Measurements from ENCODE around the gene QRFP.
"Not testable (repeated sequence)": the region's sequence is repeated elsewhere in the genome, so short reads cannot be mapped to it uniquely, and the experiment has no call there.

Gene QRFP

GRCh38 chr9:130918826-130919558 is 22.4 kb upstream of the QRFP start:
- DNase-seq = no peak

- no peak for DNase-seq
Measured at GRCh38 chr9:130918101-130918825, 21.7 kb upstream of the QRFP start.

- no peak for DNase-seq
Measured at GRCh38 chr9:130917168-130917960, 20.8 kb upstream of the QRFP start.

- DNase-seq = no peak
Measured at GRCh38 chr9:130915096-130915447, 18.5 kb upstream of the QRFP start.

DNA sequence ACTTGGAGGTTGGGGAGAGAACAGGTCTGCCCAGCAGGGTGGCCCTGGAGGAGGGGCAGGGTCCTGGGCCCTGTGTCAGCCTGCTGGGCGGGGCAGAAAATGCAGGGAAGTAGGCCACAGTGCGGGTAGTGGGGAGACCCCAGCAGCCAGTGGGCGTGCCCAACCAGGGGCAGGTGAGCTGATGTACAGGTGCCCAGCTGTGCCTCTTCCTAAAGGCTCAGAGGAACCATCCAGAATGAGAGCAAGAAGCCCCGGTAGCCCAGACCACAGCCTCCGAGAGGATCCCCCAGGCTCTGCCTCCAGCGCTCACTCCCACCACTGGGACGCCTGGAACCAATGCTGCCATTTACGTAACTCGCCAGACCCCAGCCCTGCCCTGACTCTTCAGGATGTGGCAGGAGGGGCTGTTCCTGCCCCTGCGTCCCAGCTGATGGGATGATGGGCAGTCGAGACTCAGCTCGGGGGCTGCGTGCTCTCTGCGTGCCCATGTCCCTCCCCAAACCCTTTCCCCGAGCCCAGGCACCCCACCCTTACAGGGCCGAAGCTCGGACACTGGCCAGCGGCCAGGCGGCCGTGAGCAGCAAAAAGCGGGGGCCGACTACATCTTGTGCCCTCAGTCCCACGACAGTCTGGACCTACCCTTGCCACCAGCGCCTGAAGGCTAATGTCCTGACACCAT is 17.9 kb upstream of the QRFP start:
- DNase-seq = no peak

GRCh38 chr9:130913599-130914416 is 17.2 kb upstream of the QRFP start:
- DNase-seq = no peak

GRCh38 chr9:130912932-130913598 is 16.5 kb upstream of the QRFP start:
- DNase-seq = no peak

- DNase-seq = no peak
Measured at GRCh38 chr9:130911254-130912049, 14.8 kb upstream of the QRFP start.

DNA sequence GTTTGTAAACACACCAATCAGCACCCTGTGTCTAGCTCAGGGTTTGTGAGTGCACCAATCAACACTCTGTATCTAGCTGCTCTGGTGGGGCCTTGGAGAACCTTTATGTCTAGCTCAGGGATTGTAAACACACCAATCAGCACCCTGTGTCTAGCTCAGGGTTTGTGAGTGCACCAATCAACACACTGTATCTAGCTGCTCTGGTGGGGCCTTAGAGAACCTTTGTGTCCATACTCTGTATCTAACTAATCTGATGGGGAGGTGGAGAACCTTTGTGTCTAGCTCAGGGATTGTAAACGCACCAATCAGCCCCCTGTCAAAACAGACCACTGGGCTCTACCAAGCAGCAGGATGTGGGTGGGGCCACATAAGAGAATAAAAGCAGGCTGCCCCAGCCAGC is 14.1 kb upstream of the QRFP start:
- DNase-seq = not testable (repeated sequence)

- not testable (repeated sequence) for DNase-seq
Measured at GRCh38 chr9:130910041-130910440, 13.4 kb upstream of the QRFP start.

DNA sequence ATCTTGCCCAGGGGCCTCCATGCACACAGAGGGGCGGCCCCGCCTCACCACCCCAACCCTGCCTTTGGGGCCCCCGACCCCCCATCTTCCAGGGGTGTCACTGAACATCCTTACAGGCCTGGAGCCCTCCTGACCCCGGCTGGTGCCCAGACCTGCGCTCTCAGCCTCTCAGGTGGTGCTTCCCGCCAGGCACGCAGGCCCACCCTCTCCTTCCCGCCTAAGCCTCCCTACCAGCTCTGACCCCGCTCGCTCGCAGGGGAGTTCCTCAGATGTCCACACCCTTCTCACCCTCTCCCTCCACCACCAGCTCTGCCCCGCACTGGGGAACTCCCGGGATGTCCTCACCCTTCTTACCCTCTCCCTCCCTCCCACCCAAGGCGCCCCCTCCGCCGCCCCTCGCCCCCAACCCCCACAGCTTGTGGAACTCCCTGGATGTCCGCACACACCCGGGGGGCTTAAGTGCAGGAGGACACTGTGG is 12.3 kb upstream of the QRFP start:
- no peak for DNase-seq

GRCh38 chr9:130908146-130908877 is 11.7 kb upstream of the QRFP start:
- DNase-seq = no peak

- DNase-seq = no peak
Measured at GRCh38 chr9:130906735-130907416, 10.3 kb upstream of the QRFP start.

DNA sequence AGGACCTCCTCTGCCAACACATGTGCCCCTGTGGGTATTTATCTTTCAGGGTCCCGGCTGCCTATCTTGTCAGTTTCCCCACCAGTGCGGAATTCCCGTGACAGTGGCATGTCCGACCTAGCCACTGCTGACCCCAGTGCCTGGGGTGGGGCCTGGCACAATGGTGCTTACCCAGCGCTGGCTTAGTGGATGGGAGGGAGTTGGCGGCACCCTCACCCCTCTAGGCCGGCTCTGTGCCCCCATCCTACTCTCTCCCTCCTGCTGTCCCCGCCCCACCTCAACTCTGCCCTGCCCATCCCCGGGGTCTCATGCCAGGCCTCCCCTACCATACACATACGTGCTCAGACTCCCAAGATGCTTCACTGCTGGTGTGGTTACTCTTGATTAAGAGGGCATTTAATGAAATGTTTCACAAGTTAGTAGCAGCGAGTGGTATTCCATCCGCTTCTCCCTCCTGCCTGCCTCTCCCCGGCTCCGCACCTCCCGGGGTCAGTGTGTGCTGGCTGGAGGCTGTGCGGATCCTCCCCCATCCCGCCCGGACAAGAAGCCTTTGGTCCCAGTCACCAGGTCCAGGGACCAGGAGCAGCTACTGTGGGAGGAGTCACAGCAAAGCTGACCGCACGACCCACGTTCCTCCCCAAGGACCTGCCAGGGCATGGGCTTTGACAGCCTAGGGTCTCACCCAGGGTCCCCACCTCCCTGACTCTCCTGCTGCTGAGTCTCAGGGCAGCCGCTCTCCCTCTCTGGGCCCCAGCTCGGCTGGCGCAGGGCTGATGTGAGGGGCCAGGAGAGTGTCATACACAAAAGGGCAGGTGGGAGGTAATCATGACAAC is 9.5 kb upstream of the QRFP start:
- no peak for DNase-seq

DNA sequence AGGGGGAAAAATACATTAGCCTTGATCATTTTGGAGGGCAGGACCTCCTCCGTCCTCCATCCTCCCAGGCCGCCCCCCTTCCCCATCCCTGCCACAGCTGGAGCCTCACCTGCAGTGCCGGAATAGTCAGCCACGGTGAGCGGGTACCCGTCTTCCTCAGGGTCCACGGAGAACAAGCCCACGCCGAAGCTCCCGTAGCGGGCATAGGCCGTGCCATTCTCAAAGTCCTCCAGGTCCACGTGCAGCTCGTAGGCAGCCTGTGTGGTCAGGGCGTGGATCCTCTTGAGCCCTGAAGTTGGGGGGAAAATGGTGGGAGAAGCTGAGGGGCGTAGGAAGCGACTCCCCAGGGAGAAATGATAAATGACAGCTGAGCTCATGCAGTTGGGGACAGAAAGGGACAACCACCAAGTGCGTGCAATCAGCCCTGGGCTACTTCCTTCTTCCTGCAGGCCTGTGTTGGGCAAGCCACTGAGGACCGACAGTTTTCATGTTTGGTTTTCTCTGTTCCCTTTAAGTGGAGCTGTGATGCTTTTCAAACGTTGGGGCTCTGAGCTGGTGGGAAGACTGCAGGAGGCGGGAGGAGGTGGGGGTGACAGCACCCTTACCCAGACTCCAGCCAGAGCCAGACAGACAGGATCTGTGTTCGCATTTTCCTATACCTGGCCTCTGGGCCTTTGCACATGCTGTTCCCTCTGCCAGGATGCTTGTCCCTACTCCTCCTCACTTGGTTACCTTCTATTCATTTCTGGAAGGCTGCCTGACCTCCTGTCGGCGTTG is 8.7 kb upstream of the QRFP start:
- no peak for DNase-seq

GRCh38 chr9:130904070-130905044 is 7.7 kb upstream of the QRFP start:
- no peak for DNase-seq
